AG04450 (cell line): Measurements from ENCODE around the gene INSYN1. TPM values are rescaled to one million over a fixed set of nuclear protein-coding genes. Genes with fewer than 3 reads are reported as not detected.

Experiments
- CTCF ChIA-PET: fragments of 300-600, 350-600 bp; formaldehyde crosslinking; extraction: SDS; loops from one replicate; lab custom pipeline; 2022; ENCODE audit warnings: antibody characterized with exemption, inconsistent platforms; lab: Charles Lee
- POLR2A ChIA-PET: fragments of 350-600 bp; formaldehyde crosslinking; extraction: SDS; loops from one replicate; lab custom pipeline; 2021; ENCODE audit warnings: antibody characterized with exemption, inconsistent platforms; lab: Yijun Ruan, JAX
- DNase-seq: peaks from one replicate; pipeline ENCODE4 v3.0.0-alpha.2; 2011; ENCODE audit warnings: low read depth, low spot score
- H3K27ac ChIP-seq: one replicate; pipeline ENCODE4 v1.5.1; 2012; ENCODE audit warnings: low read depth, low read length, control low read depth
- H3K27me3 ChIP-seq: one replicate; pipeline ENCODE4 v1.6.0; 2012; ENCODE audit warnings: low read length; ENCODE audit not compliant: control insufficient read depth, insufficient read depth
- H3K4me3 ChIP-seq: 2 replicates; pipeline ENCODE4 v1.5.1; 2011; ENCODE audit warnings: mild to moderate bottlenecking, low read depth, low read length, control low read depth
- H3K9me3 ChIP-seq: 2 replicates; pipeline ENCODE4 v1.5.1; 2012; ENCODE audit warnings: low read length; ENCODE audit not compliant: control insufficient read depth, insufficient read depth
- CTCF ChIP-seq: IDR thresholded peaks from 2 replicates; pipeline ENCODE4 v1.5.1; 2011; ENCODE audit warnings: low read depth, low read length, control low read depth, inconsistent platforms
- polyA plus RNA-seq: library from polyadenylated mRNA; depleted of rRNA; stranded (reverse); fragments of >200 nt; gene quantifications from 2 replicates; pipeline ENCODE4 v1.2.3, GENCODE V29; 2011

The INSYN1 gene
- polyA plus RNA-seq, 1 experiment = 0.29 TPM

DNA sequence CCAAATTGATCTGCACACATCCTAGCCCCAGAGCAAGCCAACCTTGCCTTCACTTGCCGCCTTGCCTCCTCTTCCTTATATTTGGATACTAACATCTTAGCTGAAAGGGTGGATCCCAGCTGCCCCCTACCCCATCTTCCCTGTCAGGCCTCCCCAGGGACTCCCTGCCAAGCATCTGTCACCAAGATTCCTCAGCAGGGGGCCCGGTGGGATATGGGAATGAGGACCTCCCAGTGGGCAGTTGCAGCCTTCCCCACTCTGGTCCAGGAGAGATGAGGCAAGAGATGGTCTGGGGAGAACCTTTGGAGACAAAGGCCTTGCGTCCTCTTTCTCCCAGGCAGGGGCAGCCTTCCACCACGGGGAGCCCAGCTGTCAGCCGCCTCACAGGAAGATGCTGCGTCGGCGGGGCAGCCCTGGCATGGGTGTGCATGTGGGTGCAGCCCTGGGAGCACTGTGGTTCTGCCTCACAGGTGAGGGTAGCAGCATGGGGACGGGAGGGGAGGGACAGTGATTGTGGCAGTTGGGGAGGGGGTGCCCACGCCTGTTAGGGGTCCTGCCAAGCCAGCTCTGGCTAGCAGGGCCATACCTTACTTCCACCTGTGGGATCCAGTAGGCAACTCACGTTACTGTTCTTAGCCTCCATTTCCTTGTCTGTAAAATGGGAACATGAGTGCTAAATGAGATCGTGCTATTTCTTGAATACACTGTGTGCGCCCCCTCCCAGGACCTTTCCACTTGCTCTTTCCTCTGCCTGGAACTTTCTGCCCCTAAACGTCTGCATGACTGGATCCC is 53.7 kb downstream of the INSYN1 start:
- Histone ChIP-seq H3K4me3 (no peak overlapping the region), H3K27me3 (no peaks in the 10 kb centered on the region), H3K9me3 (no peaks in the 10 kb centered on the region), H3K27ac (no peak overlapping the region)
- DNase-seq = no peak
- POLR2A ChIA-PET = interaction anchor here (0.6 kb wide), 1 partner anchor 14 kb away, joined by 3 read pairs; no protein-coding TSS in a partner anchor
- no peak for TF ChIP-seq CTCF
- CTCF ChIA-PET = interaction anchor here (0.6 to 12.3 kb wide), 54 partner anchors 8 to 586 kb away, joined by 3 to 304 read pairs (median 6); partner anchors contain the start of genes CD276 and NPTN

- Histone ChIP-seq H3K9me3 (no peaks in the 10 kb centered on the region), H3K4me3 (no peak overlapping the region), H3K27ac (peak overlapping the region; percentile 80), H3K27me3 (no peaks in the 10 kb centered on the region)
- peak; percentile 81 for DNase-seq
- no peak for TF ChIP-seq CTCF
- ChIA-PET POLR2A (interaction anchor here (0.7 to 1.3 kb wide), 7 partner anchors 11 to 127 kb away, joined by 3 to 21 read pairs (median 6); partner anchors contain the start of gene CD276), CTCF (interaction anchor here (0.7 to 12.3 kb wide), 6 partner anchors 8 to 137 kb away, joined by 4 to 304 read pairs (median 12); partner anchors contain the start of gene NPTN)
Observed at GRCh38 chr15:73697033-73697467, 56.1 kb downstream of the INSYN1 start.

GRCh38 chr15:73696641-73697001 is 56.5 kb downstream of the INSYN1 start:
- no peak for DNase-seq
- peak overlapping the region; percentile 80 for H3K27ac ChIP-seq
- no peak overlapping the region for H3K4me3 ChIP-seq
- ChIA-PET CTCF (interaction anchor here (0.7 to 12.3 kb wide), 7 partner anchors 8 to 137 kb away, joined by 4 to 304 read pairs (median 11); partner anchors contain the start of gene NPTN), POLR2A (interaction anchor here (0.7 to 1.3 kb wide), 6 partner anchors 10 to 64 kb away, joined by 3 to 21 read pairs (median 6); partner anchors contain the start of gene CD276)
- no peaks in the 10 kb centered on the region for H3K27me3 ChIP-seq
- TF ChIP-seq CTCF = no peak
- H3K9me3 ChIP-seq = no peaks in the 10 kb centered on the region

DNA sequence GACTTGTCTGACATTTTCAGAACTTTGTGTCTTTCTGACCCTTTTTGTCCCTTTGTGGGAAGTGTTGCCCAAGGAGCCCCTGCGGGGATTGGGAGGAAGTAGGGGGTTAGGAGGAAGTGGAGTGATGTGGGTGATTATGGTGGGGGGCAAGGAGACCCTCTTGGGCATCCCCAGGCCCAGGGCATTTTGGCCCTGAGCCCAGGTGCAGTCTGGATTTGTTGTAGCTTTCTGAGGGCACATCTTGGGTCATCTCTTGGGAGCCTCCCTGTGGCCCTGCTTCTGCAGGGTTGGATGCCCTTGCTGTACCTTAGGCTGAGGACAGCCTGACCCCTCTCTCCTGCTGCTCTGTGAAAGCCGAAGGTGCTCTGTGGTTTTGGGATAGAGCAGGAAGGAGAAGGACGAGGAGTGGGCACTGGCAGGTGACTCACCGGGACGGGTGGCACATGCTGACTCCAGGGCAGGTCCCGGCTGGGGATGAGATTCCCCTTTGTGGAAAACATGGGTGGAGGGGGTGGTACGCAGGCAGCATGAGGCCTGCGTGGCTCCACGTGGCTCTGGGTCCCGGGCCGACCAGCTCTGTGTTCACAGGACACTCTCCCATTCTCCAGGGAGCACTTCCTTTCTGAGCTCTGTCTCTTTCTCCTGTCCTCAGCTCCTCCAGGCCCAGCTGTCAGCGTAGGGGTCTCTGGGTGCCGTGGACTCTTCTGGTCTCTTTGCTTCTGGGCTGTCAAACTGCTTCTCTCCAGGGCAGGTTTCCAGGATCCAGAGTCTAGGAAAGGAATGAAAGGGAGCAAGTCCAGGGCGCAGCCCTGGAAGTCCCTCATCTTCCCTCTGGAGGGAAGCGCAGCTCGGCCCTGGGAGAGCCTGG is 57.1 kb downstream of the INSYN1 start:
- Histone ChIP-seq H3K27me3 (no peaks in the 10 kb centered on the region), H3K4me3 (no peak overlapping the region), H3K9me3 (no peaks in the 10 kb centered on the region), H3K27ac (peak overlapping the region; percentile 11)
- POLR2A ChIA-PET = interaction anchor here (0.7 to 1.3 kb wide), 4 partner anchors 10 to 64 kb away, joined by 3 to 21 read pairs (median 8); partner anchors contain the start of gene CD276
- TF ChIP-seq CTCF = no peak
- no peak for DNase-seq
- CTCF ChIA-PET = interaction anchor here (0.9 to 12.3 kb wide), 8 partner anchors 8 to 136 kb away, joined by 4 to 304 read pairs (median 11); partner anchors contain the start of gene NPTN
